H1 (cell line): ENCODE data around the gene MDK. TPM values are rescaled to one million over a fixed set of nuclear protein-coding genes. Genes with fewer than 3 reads are reported as not detected.

Experiments
- CTCF ChIA-PET: fragments of 300-600 bp; sonication (Branson Sonifier 250); formaldehyde crosslinking; loops from one replicate; lab custom pipeline; 2021; ENCODE audit not compliant: partially characterized antibody; lab: Charles Lee
- POLR2A ChIA-PET: fragments of 300-600 bp; sonication (Branson Sonifier 250); formaldehyde crosslinking; loops from one replicate; lab custom pipeline; 2021; ENCODE audit warnings: inconsistent platforms; ENCODE audit not compliant: partially characterized antibody; lab: Charles Lee
- DNase-seq, 2 experiments: peaks; one replicate each; pipeline versions ENCODE4 v3.0.0 to v3.0.0-alpha.2; 2010 to 2022; ENCODE audit warnings: low spot score in 2 of 2, low read depth in 1 of 2, mixed read lengths in 1 of 2
- FAIRE-seq: peaks from 2 replicates; lab custom pipeline; 2011; peaks lifted over from hg19 to GRCh38; lab: Jason Lieb, UNC
- H2AFZ ChIP-seq: 2 replicates; pipeline ENCODE4 v1.8.1; 2012; ENCODE audit warnings: low read length, inconsistent platforms
- H2AK5ac ChIP-seq: 2 replicates; pipeline ENCODE4 v1.6.1; 2013; ENCODE audit warnings: low read depth, low read length
- H2BK120ac ChIP-seq: replicated peaks from 2 replicates; pipeline ENCODE3; 2013; ENCODE audit warnings: low read depth, low read length, inconsistent platforms
- H2BK12ac ChIP-seq: 2 replicates; pipeline ENCODE4 v1.6.1; 2013; ENCODE audit warnings: low read depth, low read length
- H2BK15ac ChIP-seq: 2 replicates; pipeline ENCODE4 v1.6.1; 2013; ENCODE audit warnings: low read length
- H2BK20ac ChIP-seq: 2 replicates; pipeline ENCODE4 v1.6.1; 2013; ENCODE audit warnings: low read length
- H2BK5ac ChIP-seq: 2 replicates; pipeline ENCODE4 v1.6.1; 2013; ENCODE audit warnings: low read depth, low read length
- H3K14ac ChIP-seq: 2 replicates; pipeline ENCODE4 v1.6.1; 2013; ENCODE audit warnings: inconsistent platforms; ENCODE audit not compliant: insufficient read length
- H3K18ac ChIP-seq: 2 replicates; pipeline ENCODE4 v1.6.1; 2013; ENCODE audit warnings: low read length; ENCODE audit errors: extremely low read depth
- H3K23ac ChIP-seq: 2 replicates; pipeline ENCODE4 v1.6.1; 2013; ENCODE audit warnings: inconsistent platforms; ENCODE audit not compliant: insufficient read length
- H3K23me2 ChIP-seq: 2 replicates; pipeline ENCODE4 v1.6.1; 2013; ENCODE audit warnings: low read depth, low read length
- H3K27ac ChIP-seq: 2 replicates; pipeline ENCODE4 v1.6.1; 2011; ENCODE audit warnings: low read depth, low read length, inconsistent platforms
- H3K27me3 ChIP-seq, 4 experiments: replicated peaks in 1 of 4; 1 replicate in 1 of 4; 2 replicates in 3 of 4; pipeline versions ENCODE4 v1.6.1 to v1.8.1; 2011 to 2013; ENCODE audit warnings: low read length in 3 of 4, mild to moderate bottlenecking in 3 of 4, inconsistent platforms in 2 of 4, mixed read lengths in 2 of 4, moderate library complexity in 1 of 4; ENCODE audit not compliant: control insufficient read depth in 3 of 4, insufficient read depth in 3 of 4; ENCODE audit errors: extremely low read depth in 1 of 4
- H3K36me3 ChIP-seq, 4 experiments: 2 replicates each; pipeline versions ENCODE4 v1.6.1 to v1.8.1; 2011 to 2013; ENCODE audit warnings: mild to moderate bottlenecking in 4 of 4, low read length in 3 of 4, moderate library complexity in 2 of 4, control low read depth in 1 of 4, inconsistent platforms in 1 of 4; ENCODE audit not compliant: insufficient read depth in 4 of 4, control insufficient read depth in 2 of 4
- H3K4ac ChIP-seq: replicated peaks from 2 replicates; pipeline ENCODE3; 2013; ENCODE audit warnings: low read length, low read depth, mixed read lengths, inconsistent platforms; ENCODE audit not compliant: insufficient read length
- H3K4me1 ChIP-seq, 4 experiments: replicated peaks in 1 of 4; 1 replicate in 1 of 4; 2 replicates in 3 of 4; pipeline versions ENCODE4 v1.6.1 to v1.8.1; 2011 to 2013; ENCODE audit warnings: low read length in 3 of 4, inconsistent platforms in 2 of 4, mixed read lengths in 1 of 4; ENCODE audit not compliant: insufficient read depth in 4 of 4, control insufficient read depth in 3 of 4
- H3K4me2 ChIP-seq, 2 experiments: 2 replicates each; pipeline versions ENCODE4 v1.6.1 to v1.8.1; 2011 to 2013; ENCODE audit warnings: low read depth in 2 of 2, low read length in 2 of 2, control low read depth in 1 of 2, inconsistent platforms in 1 of 2, mild to moderate bottlenecking in 1 of 2; ENCODE audit not compliant: insufficient read depth in 1 of 2
- H3K4me3 ChIP-seq, 4 experiments: fragments of 200-600, 300-600 bp in 1 of 4; sonication (generic), shearing (Covaris generic), sonication (Bioruptor Twin) in 1 of 4; 2 replicates each; pipeline versions ENCODE4 v1.5.1 to v1.8.1; 2011 to 2016; ENCODE audit warnings: low read length in 4 of 4, low read depth in 3 of 4, control low read depth in 2 of 4, inconsistent platforms in 2 of 4, mild to moderate bottlenecking in 2 of 4, mixed read lengths in 1 of 4, moderate library complexity in 1 of 4; ENCODE audit not compliant: insufficient read depth in 2 of 4; ENCODE audit errors: extremely low read depth in 1 of 4
- H3K56ac ChIP-seq: replicated peaks from 2 replicates; pipeline ENCODE3; 2013; ENCODE audit warnings: low read depth, mild to moderate bottlenecking, mixed read lengths, low read length, inconsistent platforms; ENCODE audit not compliant: insufficient read length
- H3K79me1 ChIP-seq: 2 replicates; pipeline ENCODE4 v1.6.1; 2013; ENCODE audit warnings: low read depth, low read length, control low read depth
- H3K79me2 ChIP-seq, 2 experiments: 2 replicates each; pipeline versions ENCODE4 v1.6.1 to v1.8.1; 2012 to 2013; ENCODE audit warnings: low read length in 2 of 2, mild to moderate bottlenecking in 2 of 2, inconsistent platforms in 1 of 2; ENCODE audit not compliant: insufficient read depth in 2 of 2, control insufficient read depth in 1 of 2
- H3K9ac ChIP-seq, 4 experiments: replicated peaks in 1 of 4; 1 replicate in 1 of 4; 2 replicates in 3 of 4; pipeline versions ENCODE4 v1.6.1 to v1.8.1; 2011 to 2013; ENCODE audit warnings: low read depth in 3 of 4, low read length in 3 of 4, control low read depth in 2 of 4, mild to moderate bottlenecking in 2 of 4, moderate library complexity in 2 of 4, inconsistent platforms in 1 of 4; ENCODE audit errors: extremely low read depth in 1 of 4
- H3K9me3 ChIP-seq, 2 experiments: 2 replicates each; pipeline versions ENCODE4 v1.6.1 to v1.8.1; 2012 to 2013; ENCODE audit warnings: mild to moderate bottlenecking in 2 of 2, moderate library complexity in 2 of 2, control low read depth in 1 of 2, inconsistent platforms in 1 of 2, low read depth in 1 of 2, low read length in 1 of 2, mixed read lengths in 1 of 2; ENCODE audit not compliant: insufficient read depth in 2 of 2
- H4K20me1 ChIP-seq, 2 experiments: replicated peaks in 1 of 2; 2 replicates each; pipeline versions ENCODE3 to v1.8.1; 2011 to 2013; ENCODE audit warnings: inconsistent platforms in 2 of 2, low read length in 2 of 2, mild to moderate bottlenecking in 1 of 2; ENCODE audit not compliant: insufficient read depth in 2 of 2, control insufficient read depth in 1 of 2
- H4K5ac ChIP-seq: 2 replicates; pipeline ENCODE4 v1.6.1; 2013; ENCODE audit warnings: low read length, low read depth, mixed read lengths, inconsistent platforms; ENCODE audit not compliant: insufficient read length
- H4K8ac ChIP-seq: 2 replicates; pipeline ENCODE4 v1.8.0; 2013; ENCODE audit warnings: mild to moderate bottlenecking, moderate library complexity, low read length, inconsistent platforms; ENCODE audit not compliant: insufficient read depth; ENCODE audit errors: extremely low read depth
- H4K91ac ChIP-seq: replicated peaks from 2 replicates; pipeline ENCODE3; 2013; ENCODE audit warnings: low read length, mixed read lengths, inconsistent platforms; ENCODE audit not compliant: insufficient read length
- BRCA1 ChIP-seq: IDR thresholded peaks from 2 replicates; pipeline ENCODE4 v1.6.1; 2012; ENCODE audit warnings: low read depth, low read length, improper control_type of control experiment
- CHD1 ChIP-seq: IDR thresholded peaks from 2 replicates; pipeline ENCODE4 v1.6.1; 2012; ENCODE audit warnings: low read depth, low read length, improper control_type of control experiment
- MAFK ChIP-seq: IDR thresholded peaks from 2 replicates; pipeline ENCODE4 v1.6.1; 2012; ENCODE audit warnings: low read depth, mild to moderate bottlenecking, improper control_type of control experiment, low read length
- NRF1 ChIP-seq: IDR thresholded peaks from 2 replicates; pipeline ENCODE4 v1.6.1; 2011; ENCODE audit warnings: mild to moderate bottlenecking, low read depth, low read length, improper control_type of control experiment
- SIX5 ChIP-seq: IDR thresholded peaks from 2 replicates; pipeline ENCODE4 v1.6.1; 2011; ENCODE audit warnings: mild to moderate bottlenecking, low read depth, low read length
- SUZ12 ChIP-seq: fragments of 200-600 bp; sonication (generic); IDR thresholded peaks from 2 replicates; pipeline ENCODE4 v1.6.1; 2012; ENCODE audit warnings: mild to moderate bottlenecking, inconsistent platforms, low read length, moderate library complexity, mixed read lengths
- TCF12 ChIP-seq: IDR thresholded peaks from 2 replicates; pipeline ENCODE4 v1.6.1; 2011; ENCODE audit warnings: low read depth, mild to moderate bottlenecking, low read length
- ZNF274 ChIP-seq: IDR thresholded peaks from 2 replicates; pipeline ENCODE4 v1.7.0; 2012; ENCODE audit warnings: low read length, borderline replicate concordance; ENCODE audit errors: extremely low read depth
- WGBS, 2 experiments: shearing (Covaris generic) in 1 of 2; methylation state at CpG; one replicate each; pipeline versions ENCODE4 v1.1.6 to v1.1.7; 2013 to 2015; ENCODE audit warnings: low lambda C conversion rate in 2 of 2, mixed read lengths in 2 of 2, inconsistent platforms in 1 of 2, low coverage in 1 of 2, missing lambda C conversion rate in 1 of 2; ENCODE audit not compliant: insufficient replicate concordance in 2 of 2, insufficient coverage in 1 of 2, insufficient read length in 1 of 2; ENCODE audit errors: extremely low coverage in 1 of 2, missing lambda C conversion rate in 1 of 2; 5-methylcytosine and 5-hydroxymethylcytosine counted together
- polyA plus RNA-seq, 7 experiments: library from polyadenylated mRNA; depleted of rRNA in 3 of 7; stranded (reverse) in 5 of 7; unstranded in 2 of 7; fragments of >200 nt in 5 of 7; fragments of 200-250 nt in 2 of 7; gene quantifications; 1 replicate in 5 of 7; 2 replicates in 1 of 7; 4 replicates in 1 of 7; pipeline versions ENCODE4 v1.2.1 to v1.2.3, GENCODE V29; 2011 to 2013; ENCODE audit warnings: missing spikeins in 2 of 7, mixed read lengths in 2 of 7
- total RNA-seq: library from RNA; stranded (reverse); fragmentation: NEBNext Ultra II Directional; extraction: Animal tissue kit (Norgen Biotek cat#: 25700); gene quantifications from 2 replicates; pipeline ENCODE4 v1.2.1, GENCODE V29; 2021
- TF ChIP-seq, protein P1 (sequence below): IDR thresholded peaks from 2 replicates; pipeline ENCODE4 v1.6.1; 2011; ENCODE audit warnings: low read length, improper control_type of control experiment
- TF ChIP-seq, protein P2 (sequence below): IDR thresholded peaks from 2 replicates; pipeline ENCODE4 v1.6.1; 2012; ENCODE audit warnings: inconsistent platforms

MDK gene
- total and polyA plus RNA-seq, 2 of the 8 experiments (the other 6 are each of a cell fraction or from before 2014, with no cell fraction given), result 309 to 606 TPM

DNA sequence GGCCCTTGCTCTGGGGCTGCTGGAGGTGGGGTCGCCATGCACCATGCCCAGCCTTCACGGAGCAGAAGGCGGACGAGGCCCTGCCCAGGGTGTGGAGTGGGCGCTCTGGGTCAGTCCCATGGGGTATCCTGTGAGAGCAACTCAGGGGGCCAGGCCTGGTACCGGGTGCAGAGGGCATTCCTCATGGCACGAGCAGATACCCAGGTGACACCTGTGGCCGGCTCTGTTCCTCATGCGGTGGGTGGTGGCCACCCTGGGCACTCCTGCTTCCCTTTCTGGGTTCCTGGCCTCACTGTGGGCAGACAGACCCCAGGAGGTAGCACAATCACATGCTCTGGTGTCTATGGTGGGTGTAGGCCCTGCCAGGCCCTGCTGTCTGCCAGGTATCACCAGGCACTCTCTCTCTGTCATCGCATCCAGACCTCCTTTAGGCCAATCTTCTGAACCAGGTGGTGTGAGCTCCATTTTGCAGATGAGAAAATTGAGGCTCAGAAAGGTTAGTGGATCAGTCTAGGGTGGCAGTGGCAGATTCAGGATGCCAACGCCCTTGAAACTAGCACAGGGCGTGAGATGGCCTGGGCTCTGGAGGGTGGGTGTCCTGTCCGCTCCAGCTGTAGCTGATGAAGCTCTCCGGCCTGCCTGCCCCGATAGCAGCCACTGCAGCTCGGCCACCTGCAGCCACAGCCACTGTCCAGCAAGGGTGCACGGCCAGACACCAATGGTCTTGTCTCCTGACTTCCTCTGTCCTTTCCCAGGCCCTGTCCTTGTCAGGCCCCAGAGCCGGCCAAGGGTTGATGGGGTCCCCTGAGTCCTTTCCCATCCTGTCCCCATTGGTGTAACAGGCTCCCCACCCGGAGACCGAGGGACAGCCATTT lies 19.1 kb upstream of the MDK start:
- no peak overlapping the region for H3K4me2 ChIP-seq
- FAIRE-seq, result no peak
- 0 out of 2 replicates have a peak overlapping the region, but pooled peaks have one; percentile 5 for H2BK15ac ChIP-seq
- H3K4me3 ChIP-seq, result no peak overlapping the region
- H3K27me3 ChIP-seq, result no peaks in the 10 kb centered on the region
- no peak overlapping the region for H2AK5ac ChIP-seq
- H3K14ac ChIP-seq, result no peak overlapping the region
- peak overlapping the region; percentile 4; the same call in 1 of the 2 replicates for H2BK12ac ChIP-seq
- H4K91ac ChIP-seq, result peak overlapping the region; percentile 19
- H4K20me1 ChIP-seq, result peaks cover 11 to 35% of the 10 kb centered on the region in 2 experiments
- no peak overlapping the region for H3K56ac ChIP-seq
- H3K79me1 ChIP-seq, result peaks cover 26% of the 10 kb centered on the region
- ChIA-PET POLR2A (interaction anchor here (1.4 to 7.8 kb wide), 2 partner anchors 12 to 21 kb away, joined by 4 to 69 read pairs; partner anchors contain the start of gene DGKZ), CTCF (interaction anchor here (1.0 to 44.5 kb wide), 6 partner anchors 3 to 48 kb away, joined by 3 to 1004 read pairs (median 8); partner anchors contain the start of genes DGKZ and MDK)
- H2BK20ac ChIP-seq, result no peak overlapping the region
- peaks cover 0 to 24% (median 14%) of the 10 kb centered on the region in 4 experiments; a peak in 6 of 7 replicates for H3K4me1 ChIP-seq
- peak overlapping the region; percentile 57 for H3K27ac ChIP-seq
- H3K4ac ChIP-seq, result no peak overlapping the region
- peak overlapping the region; percentile 71; the same call in 1 of the 2 replicates for H2BK5ac ChIP-seq
- 91% methylated on average over 17 of the region's 20 CpGs; no CpG with 5 or more reads in 1 of the 2 experiments for WGBS, 2 experiments
- H3K9me3 ChIP-seq, result no peaks in the 10 kb centered on the region
- no peak overlapping the region for H2BK120ac ChIP-seq
- H3K23me2 ChIP-seq, result no peaks in the 10 kb centered on the region
- no peak overlapping the region; the same call in 1 of the 2 replicates for H3K18ac ChIP-seq
- H4K5ac ChIP-seq, result no peak overlapping the region
- no peak overlapping the region for H2AFZ ChIP-seq
- peaks cover 0 to 62% of the 10 kb centered on the region in 2 experiments; a peak in 2 of 4 replicates for H3K79me2 ChIP-seq
- H3K23ac ChIP-seq, result no peak overlapping the region
- H4K8ac ChIP-seq, result peak overlapping the region; percentile 69
- H3K36me3 ChIP-seq, result no peaks in the 10 kb centered on the region
- H3K9ac ChIP-seq, result no peak overlapping the region
- DNase-seq, result no peak
- TF ChIP-seq ZNF274, result no peak
- TF ChIP-seq SUZ12, result no peak
- TF ChIP-seq MAFK, result no peak
- TF ChIP-seq SIX5, result no peak
- no peak for TF ChIP-seq BRCA1
- TF ChIP-seq, protein P1, sequence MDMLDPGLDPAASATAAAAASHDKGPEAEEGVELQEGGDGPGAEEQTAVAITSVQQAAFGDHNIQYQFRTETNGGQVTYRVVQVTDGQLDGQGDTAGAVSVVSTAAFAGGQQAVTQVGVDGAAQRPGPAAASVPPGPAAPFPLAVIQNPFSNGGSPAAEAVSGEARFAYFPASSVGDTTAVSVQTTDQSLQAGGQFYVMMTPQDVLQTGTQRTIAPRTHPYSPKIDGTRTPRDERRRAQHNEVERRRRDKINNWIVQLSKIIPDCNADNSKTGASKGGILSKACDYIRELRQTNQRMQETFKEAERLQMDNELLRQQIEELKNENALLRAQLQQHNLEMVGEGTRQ, result no peak
- no peak for TF ChIP-seq NRF1
- TF ChIP-seq, protein P2, sequence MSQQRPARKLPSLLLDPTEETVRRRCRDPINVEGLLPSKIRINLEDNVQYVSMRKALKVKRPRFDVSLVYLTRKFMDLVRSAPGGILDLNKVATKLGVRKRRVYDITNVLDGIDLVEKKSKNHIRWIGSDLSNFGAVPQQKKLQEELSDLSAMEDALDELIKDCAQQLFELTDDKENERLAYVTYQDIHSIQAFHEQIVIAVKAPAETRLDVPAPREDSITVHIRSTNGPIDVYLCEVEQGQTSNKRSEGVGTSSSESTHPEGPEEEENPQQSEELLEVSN, result no peak
- no peak for TF ChIP-seq CHD1
- TF ChIP-seq TCF12, result no peak
